Measurements from ENCODE around the gene PPL. TPM values are rescaled to one million over a fixed set of nuclear protein-coding genes. Genes with fewer than 3 reads are reported as not detected.

Gene PPL
- total RNA-seq, 1 experiment from 2014 or later = 56.4 TPM

GRCh38 chr16:4855804-4856203 lies 81.1 kb downstream of the PPL start:
- no peak overlapping the region for H2AFZ ChIP-seq (ENCODE audit: low read depth, low read length, poor library complexity, severe bottlenecking)
- H3K4me3 ChIP-seq (replicated peaks in 1 of 2; ENCODE audit: low read depth in 1 of 2, low read length in 2 of 2) = no peak overlapping the region
- BruUV-seq (replicated peaks) = no TSS peak
- no peak overlapping the region for H3K27ac ChIP-seq (ENCODE audit: low read depth, low read length)
- intact Hi-C loops (cut with micrococcal nuclease) = no loop called here
- no peak for TF ChIP-seq CTCF (IDR thresholded peaks at IDR 0.05 in 2 of 3, conservative IDR thresholded peaks at IDR 0.05 in 1 of 3; ENCODE audit: borderline replicate concordance in 1 of 3, insufficient read depth in 1 of 3, low read depth in 2 of 3, low read length in 2 of 3)
- H4K20me1 ChIP-seq (ENCODE audit: insufficient read depth) = peaks cover 5% of the 10 kb centered on the region; the same call in 1 of the 2 replicates
- no peak overlapping the region for H3K9ac ChIP-seq (ENCODE audit: low read length)
- H3K79me2 ChIP-seq (ENCODE audit: insufficient read depth, low read length) = peaks cover 40% of the 10 kb centered on the region
- peaks cover 7 to 18% of the 10 kb centered on the region in 2 experiments for H3K4me1 ChIP-seq (ENCODE audit: control insufficient read depth in 1 of 2, insufficient read depth in 2 of 2, low read length in 2 of 2)
- DNase-seq (ENCODE audit: low read depth, low spot score) (no peak), ATAC-seq (no peak)
- no peaks in the 10 kb centered on the region for H3K9me3 ChIP-seq (ENCODE audit: control insufficient read depth in 1 of 2, insufficient read depth in 1 of 2, low read depth in 1 of 2, low read length in 2 of 2)
- no peaks in the 10 kb centered on the region for H3K27me3 ChIP-seq (ENCODE audit: insufficient read depth, low read length)
- CTCF ChIA-PET = no interaction called here
- H3K36me3 ChIP-seq (ENCODE audit: control insufficient read depth in 1 of 2, insufficient read depth in 2 of 2, low read length in 2 of 2) = peaks cover 41 to 47% of the 10 kb centered on the region in 2 experiments
- H3K4me2 ChIP-seq (ENCODE audit: low read length) = no peak overlapping the region
- POLR2A ChIA-PET = no interaction called here
- RAD21 ChIA-PET (ENCODE audit: low non-redundant PET in 1 of 2, low total read pairs in 2 of 2, uncharacterized antibody in 2 of 2, unreplicated experiment in 2 of 2) = no interaction called here
- no peaks in the 10 kb centered on the region for H3K9me2 ChIP-seq (ENCODE audit: insufficient read depth)

DNA sequence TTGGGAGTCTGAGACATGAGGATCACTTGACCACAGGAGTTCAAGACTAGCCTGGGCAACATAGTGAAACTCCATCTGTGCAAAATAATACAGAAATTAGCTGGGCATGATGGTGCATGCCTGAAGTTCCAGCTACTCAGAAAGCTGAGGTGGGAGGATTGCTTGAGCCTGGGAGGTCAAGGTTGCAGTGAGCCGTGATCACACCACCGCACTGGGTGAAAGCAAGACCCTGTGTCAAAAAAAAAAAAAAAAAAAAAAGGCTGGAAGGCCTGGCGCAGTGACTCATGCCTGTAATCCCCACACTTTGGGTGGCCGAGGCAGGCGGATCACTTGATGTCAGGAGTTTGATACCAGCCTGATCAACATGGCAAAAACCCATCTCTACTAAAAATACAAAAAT lies 81.6 kb downstream of the PPL start:
- ATAC-seq = no peak
- no TSS peak for BruUV-seq (replicated peaks)
- ChIA-PET CTCF (no interaction called here), POLR2A (no interaction called here), RAD21 (ENCODE audit: low non-redundant PET in 1 of 2, low total read pairs in 2 of 2, uncharacterized antibody in 2 of 2, unreplicated experiment in 2 of 2) (no interaction called here)
- peaks cover 7 to 20% of the 10 kb centered on the region in 2 experiments for H3K4me1 ChIP-seq (ENCODE audit: control insufficient read depth in 1 of 2, insufficient read depth in 2 of 2, low read length in 2 of 2)
- no peaks in the 10 kb centered on the region for H3K9me3 ChIP-seq (ENCODE audit: control insufficient read depth in 1 of 2, insufficient read depth in 1 of 2, low read depth in 1 of 2, low read length in 2 of 2)
- peaks cover 43% of the 10 kb centered on the region for H3K79me2 ChIP-seq (ENCODE audit: insufficient read depth, low read length)
- peaks cover 5% of the 10 kb centered on the region; the same call in 1 of the 2 replicates for H4K20me1 ChIP-seq (ENCODE audit: insufficient read depth)
- intact Hi-C loops (cut with micrococcal nuclease) = no loop called here
- no peak overlapping the region for H3K4me3 ChIP-seq (replicated peaks in 1 of 2; ENCODE audit: low read depth in 1 of 2, low read length in 2 of 2)
- H3K9me2 ChIP-seq (ENCODE audit: insufficient read depth) = no peaks in the 10 kb centered on the region
- H3K4me2 ChIP-seq (ENCODE audit: low read length) = no peak overlapping the region
- TF ChIP-seq EGR1 (IDR thresholded peaks at IDR 0.05; ENCODE audit: low read depth) (no peak), FOSL1 (IDR thresholded peaks at IDR 0.05; ENCODE audit: low read depth) (no peak), YY1 (IDR thresholded peaks at IDR 0.05; ENCODE audit: extremely low read depth, insufficient replicate concordance, low read depth, low read length) (no peak), ELF1 (IDR thresholded peaks at IDR 0.05; ENCODE audit: borderline replicate concordance, low read depth) (no peak), EZH2phosphoT487 (IDR thresholded peaks at IDR 0.05; ENCODE audit: borderline replicate concordance) (no peak), SRF (IDR thresholded peaks at IDR 0.05; ENCODE audit: low read depth) (no peak), ZBTB33 (IDR thresholded peaks at IDR 0.05; ENCODE audit: extremely low read depth, insufficient replicate concordance, low read length) (no peak), CBX3 (IDR thresholded peaks at IDR 0.05; ENCODE audit: low read depth) (no peak), ZFX (IDR thresholded peaks at IDR 0.05) (no peak), EZH2 (IDR thresholded peaks at IDR 0.05) (no peak), SP1 (IDR thresholded peaks at IDR 0.05; ENCODE audit: low read depth) (no peak), ATF3 (IDR thresholded peaks at IDR 0.05) (no peak), POLR2A (IDR thresholded peaks at IDR 0.05; ENCODE audit: borderline replicate concordance, extremely low read depth, insufficient read depth, insufficient read length) (no peak), POLR2AphosphoS5 (IDR thresholded peaks at IDR 0.05; ENCODE audit: low read depth, low read length) (no peak), CEBPB (IDR thresholded peaks at IDR 0.05; ENCODE audit: low read depth) (no peak), TCF7L2 (IDR thresholded peaks at IDR 0.05; ENCODE audit: borderline replicate concordance, extremely low read depth, insufficient read depth, insufficient read length) (no peak)
- TF ChIP-seq, protein P1, sequence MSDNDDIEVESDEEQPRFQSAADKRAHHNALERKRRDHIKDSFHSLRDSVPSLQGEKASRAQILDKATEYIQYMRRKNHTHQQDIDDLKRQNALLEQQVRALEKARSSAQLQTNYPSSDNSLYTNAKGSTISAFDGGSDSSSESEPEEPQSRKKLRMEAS (IDR thresholded peaks at IDR 0.05) = no peak
- H3K27me3 ChIP-seq (ENCODE audit: insufficient read depth, low read length) = no peaks in the 10 kb centered on the region
- H3K9ac ChIP-seq (ENCODE audit: low read length) = no peak overlapping the region
- H3K36me3 ChIP-seq (ENCODE audit: control insufficient read depth in 1 of 2, insufficient read depth in 2 of 2, low read length in 2 of 2) = peaks cover 37 to 43% of the 10 kb centered on the region in 2 experiments
- H2AFZ ChIP-seq (ENCODE audit: low read depth, low read length, poor library complexity, severe bottlenecking) = no peak overlapping the region
- no peak overlapping the region for H3K27ac ChIP-seq (ENCODE audit: low read depth, low read length)
- no peak for DNase-seq (ENCODE audit: low read depth, low spot score)
